Measurements from ENCODE around the gene PODN. TPM values are rescaled to one million over a fixed set of nuclear protein-coding genes. Genes with fewer than 3 reads are reported as not detected.

The PODN gene
- total RNA-seq, 6 experiments from 2014 or later = 2.8 to 9.8 (median 5.1) TPM

DNA sequence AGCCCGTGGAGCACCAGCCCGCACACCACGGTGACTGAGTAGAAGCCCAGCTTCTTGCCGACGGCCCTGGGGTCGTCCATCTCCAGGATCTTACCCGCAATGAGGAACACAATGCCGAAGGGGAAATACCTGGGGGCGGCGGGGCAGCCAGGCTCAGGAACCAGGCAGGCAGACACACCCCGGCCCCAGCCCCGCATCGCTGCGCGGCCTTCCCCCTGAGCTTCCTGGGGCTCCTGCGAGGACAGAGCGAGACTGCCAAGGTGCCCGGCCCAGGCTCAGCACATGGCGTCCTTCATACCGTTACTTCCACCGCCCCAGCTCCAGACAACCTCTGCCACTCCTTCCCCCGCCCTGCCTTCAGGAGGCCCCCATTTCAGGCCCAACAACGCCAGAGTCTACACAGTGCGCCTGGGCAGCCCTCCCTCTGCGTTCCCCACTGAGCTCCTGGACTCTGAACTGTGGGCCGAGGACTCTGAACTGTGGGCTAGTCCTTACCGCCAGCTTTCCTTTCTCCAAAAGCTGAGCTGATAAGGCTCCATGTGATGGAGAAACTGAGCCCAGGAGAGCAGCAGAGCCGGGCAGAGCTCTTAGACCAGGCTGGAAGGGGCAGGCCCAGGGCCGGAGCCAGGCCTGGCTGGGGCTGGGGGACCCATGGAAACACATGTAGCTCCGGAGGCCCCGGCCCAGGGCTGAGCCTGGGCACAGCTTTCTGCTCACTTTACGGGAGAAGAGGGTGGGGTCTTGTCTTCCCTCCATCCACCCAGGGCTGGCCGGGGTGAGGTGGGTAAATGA lies 30.8 kb downstream of the PODN start:
- H3K4me3 ChIP-seq = no peak overlapping the region
- peaks cover 0 to 20% (median 0%) of the 10 kb centered on the region in 4 donors for H3K4me1 ChIP-seq
- DNase-seq = no peak
- WGBS (ENCODE audit: insufficient coverage, low coverage, low lambda C conversion rate, missing lambda C conversion rate) = 74% methylated on average over 13 of the region's 33 CpGs
- H3K27me3 ChIP-seq = no peaks in the 10 kb centered on the region
- H3K9me3 ChIP-seq = no peaks in the 10 kb centered on the region
- ATAC-seq = peak in 3 of 4 donors; percentile 3 to 33 (median 5)
- no peaks in the 10 kb centered on the region for H3K36me3 ChIP-seq
- intact Hi-C loops (cut with DNase I) = loop anchor here in 1 of 2 donors (10.0 kb wide), 1 partner anchor 82 kb away; no protein-coding TSS in a partner anchor
- no peak for TF ChIP-seq POLR2A (IDR thresholded peaks at IDR 0.05)
- TF ChIP-seq, protein P1, sequence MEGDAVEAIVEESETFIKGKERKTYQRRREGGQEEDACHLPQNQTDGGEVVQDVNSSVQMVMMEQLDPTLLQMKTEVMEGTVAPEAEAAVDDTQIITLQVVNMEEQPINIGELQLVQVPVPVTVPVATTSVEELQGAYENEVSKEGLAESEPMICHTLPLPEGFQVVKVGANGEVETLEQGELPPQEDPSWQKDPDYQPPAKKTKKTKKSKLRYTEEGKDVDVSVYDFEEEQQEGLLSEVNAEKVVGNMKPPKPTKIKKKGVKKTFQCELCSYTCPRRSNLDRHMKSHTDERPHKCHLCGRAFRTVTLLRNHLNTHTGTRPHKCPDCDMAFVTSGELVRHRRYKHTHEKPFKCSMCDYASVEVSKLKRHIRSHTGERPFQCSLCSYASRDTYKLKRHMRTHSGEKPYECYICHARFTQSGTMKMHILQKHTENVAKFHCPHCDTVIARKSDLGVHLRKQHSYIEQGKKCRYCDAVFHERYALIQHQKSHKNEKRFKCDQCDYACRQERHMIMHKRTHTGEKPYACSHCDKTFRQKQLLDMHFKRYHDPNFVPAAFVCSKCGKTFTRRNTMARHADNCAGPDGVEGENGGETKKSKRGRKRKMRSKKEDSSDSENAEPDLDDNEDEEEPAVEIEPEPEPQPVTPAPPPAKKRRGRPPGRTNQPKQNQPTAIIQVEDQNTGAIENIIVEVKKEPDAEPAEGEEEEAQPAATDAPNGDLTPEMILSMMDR (IDR thresholded peaks at IDR 0.05) = no peak
- no peak overlapping the region for H3K27ac ChIP-seq

- intact Hi-C loops (cut with DNase I) = loop anchor here in 1 of 2 donors (10.0 kb wide), 1 partner anchor 81 kb away; no protein-coding TSS in a partner anchor
- WGBS (ENCODE audit: insufficient coverage, low coverage, low lambda C conversion rate, missing lambda C conversion rate) = 84% methylated on average over 5 of the region's 8 CpGs
- Histone ChIP-seq H3K27ac (no peak overlapping the region), H3K4me1 (peaks cover 0 to 20% (median 0%) of the 10 kb centered on the region in 4 donors), H3K9me3 (no peaks in the 10 kb centered on the region), H3K36me3 (no peaks in the 10 kb centered on the region), H3K4me3 (no peak overlapping the region), H3K27me3 (no peaks in the 10 kb centered on the region)
- DNase-seq (no peak), ATAC-seq (no peak)
- no peak for TF ChIP-seq POLR2A (IDR thresholded peaks at IDR 0.05)
- TF ChIP-seq, protein P1 (IDR thresholded peaks at IDR 0.05) = no peak
Measured at GRCh38 chr1:53093451-53093754, 31.4 kb downstream of the PODN start.

GRCh38 chr1:53093778-53094532 lies 31.9 kb downstream of the PODN start:
- ATAC-seq (no peak), DNase-seq (no peak)
- no peak overlapping the region for H3K27ac ChIP-seq
- H3K4me3 ChIP-seq = no peak overlapping the region
- peaks cover 0 to 20% (median 0%) of the 10 kb centered on the region in 4 donors for H3K4me1 ChIP-seq
- 94% methylated on average over 14 of the region's 20 CpGs for WGBS (ENCODE audit: insufficient coverage, low coverage, low lambda C conversion rate, missing lambda C conversion rate)
- no peaks in the 10 kb centered on the region for H3K27me3 ChIP-seq
- no peaks in the 10 kb centered on the region for H3K9me3 ChIP-seq
- TF ChIP-seq, protein P1 (IDR thresholded peaks at IDR 0.05) = no peak
- TF ChIP-seq POLR2A (IDR thresholded peaks at IDR 0.05) = no peak
- no peaks in the 10 kb centered on the region for H3K36me3 ChIP-seq
- intact Hi-C loops (cut with DNase I) = loop anchor here in 1 of 2 donors (10.0 kb wide), 1 partner anchor 81 kb away; no protein-coding TSS in a partner anchor

- DNase-seq (no peak), ATAC-seq (no peak)
- WGBS (ENCODE audit: insufficient coverage, low coverage, low lambda C conversion rate, missing lambda C conversion rate) = no CpG with 5 or more reads among the region's 13 CpGs
- Histone ChIP-seq H3K36me3 (no peaks in the 10 kb centered on the region), H3K27ac (no peak overlapping the region), H3K9me3 (no peaks in the 10 kb centered on the region), H3K4me1 (peaks cover 0 to 17% (median 0%) of the 10 kb centered on the region in 4 donors), H3K27me3 (no peaks in the 10 kb centered on the region), H3K4me3 (no peak overlapping the region)
- TF ChIP-seq, protein P1 (IDR thresholded peaks at IDR 0.05) = no peak
- no peak for TF ChIP-seq POLR2A (IDR thresholded peaks at IDR 0.05)
- intact Hi-C loops (cut with DNase I) = loop anchor here in 1 of 2 donors (10.0 kb wide), 1 partner anchor 80 kb away; no protein-coding TSS in a partner anchor
Measured at GRCh38 chr1:53094533-53094919, 32.5 kb downstream of the PODN start.
